ENCODE measurements around the gene IBSP. TPM values are rescaled to one million over a fixed set of nuclear protein-coding genes. Genes with fewer than 3 reads are reported as not detected.

Gene IBSP
- total RNA-seq, 1 donor, result not detected

DNA sequence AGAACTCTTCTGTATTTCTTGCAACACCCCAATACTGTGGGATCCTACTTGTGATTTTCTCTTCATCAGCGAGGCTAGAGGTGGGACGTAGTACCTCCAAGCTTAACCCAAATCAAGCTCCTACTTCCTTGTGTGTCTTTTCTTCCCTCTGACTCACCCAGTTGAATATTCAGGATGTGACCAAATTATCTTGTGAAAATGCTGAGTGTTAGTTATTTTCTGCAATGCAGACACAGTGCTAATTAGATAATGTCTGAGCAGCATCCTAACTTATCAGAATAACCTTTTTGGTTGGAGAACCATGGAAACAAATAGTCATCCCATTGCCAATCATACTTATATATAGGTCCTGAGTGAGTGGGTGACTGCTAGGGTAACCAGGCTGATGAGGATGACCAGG is 35.8 kb downstream of the IBSP start:
- H3K4me3 ChIP-seq (ENCODE audit: low read depth, low read length), result no peak overlapping the region
- TF ChIP-seq, protein P1, sequence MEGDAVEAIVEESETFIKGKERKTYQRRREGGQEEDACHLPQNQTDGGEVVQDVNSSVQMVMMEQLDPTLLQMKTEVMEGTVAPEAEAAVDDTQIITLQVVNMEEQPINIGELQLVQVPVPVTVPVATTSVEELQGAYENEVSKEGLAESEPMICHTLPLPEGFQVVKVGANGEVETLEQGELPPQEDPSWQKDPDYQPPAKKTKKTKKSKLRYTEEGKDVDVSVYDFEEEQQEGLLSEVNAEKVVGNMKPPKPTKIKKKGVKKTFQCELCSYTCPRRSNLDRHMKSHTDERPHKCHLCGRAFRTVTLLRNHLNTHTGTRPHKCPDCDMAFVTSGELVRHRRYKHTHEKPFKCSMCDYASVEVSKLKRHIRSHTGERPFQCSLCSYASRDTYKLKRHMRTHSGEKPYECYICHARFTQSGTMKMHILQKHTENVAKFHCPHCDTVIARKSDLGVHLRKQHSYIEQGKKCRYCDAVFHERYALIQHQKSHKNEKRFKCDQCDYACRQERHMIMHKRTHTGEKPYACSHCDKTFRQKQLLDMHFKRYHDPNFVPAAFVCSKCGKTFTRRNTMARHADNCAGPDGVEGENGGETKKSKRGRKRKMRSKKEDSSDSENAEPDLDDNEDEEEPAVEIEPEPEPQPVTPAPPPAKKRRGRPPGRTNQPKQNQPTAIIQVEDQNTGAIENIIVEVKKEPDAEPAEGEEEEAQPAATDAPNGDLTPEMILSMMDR (IDR thresholded peaks at IDR 0.05; ENCODE audit: insufficient read depth, low read length), result no peak
- no peak for DNase-seq (ENCODE audit: low read depth)

DNA sequence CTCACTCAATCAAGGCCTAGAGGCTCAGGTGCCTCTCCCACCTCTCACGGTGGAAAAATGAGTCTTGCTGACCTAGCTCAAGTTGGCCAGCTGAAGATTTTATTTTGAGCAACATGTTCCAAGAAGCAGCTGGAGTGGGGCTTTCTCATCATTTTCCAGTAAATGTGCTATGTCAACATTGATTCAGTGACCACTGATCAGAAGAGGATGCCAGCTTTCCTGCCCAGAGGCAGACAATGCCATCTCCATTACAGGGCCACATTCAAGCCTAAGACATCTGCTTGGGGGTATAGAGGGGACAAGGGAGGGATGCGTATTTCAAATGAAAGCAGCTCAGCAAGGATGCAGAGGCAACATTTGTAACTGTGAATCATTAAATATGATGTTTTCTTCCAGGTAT is 36.4 kb downstream of the IBSP start:
- H3K4me3 ChIP-seq (ENCODE audit: low read depth, low read length), result no peak overlapping the region
- TF ChIP-seq, protein P1 (IDR thresholded peaks at IDR 0.05; ENCODE audit: insufficient read depth, low read length), result no peak
- no peak for DNase-seq (ENCODE audit: low read depth)

DNA sequence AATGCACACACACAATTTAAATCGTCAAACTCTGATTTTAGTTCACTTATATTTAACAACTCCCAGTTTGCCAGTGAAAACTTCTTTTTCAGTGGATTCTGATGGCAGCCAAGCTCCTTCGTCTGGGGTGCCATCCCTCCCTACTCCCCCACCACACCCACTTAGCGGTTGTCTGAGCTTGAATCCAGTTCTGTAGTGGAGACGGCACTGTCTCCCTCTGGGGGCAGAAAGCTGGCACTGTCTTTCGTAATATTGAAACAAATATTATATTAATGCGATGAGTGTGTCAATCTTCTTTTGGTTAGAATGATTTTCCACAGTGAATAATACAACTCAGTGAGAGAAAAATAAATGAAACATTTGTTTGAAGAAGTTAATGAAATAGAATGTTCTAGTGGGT is 38.9 kb downstream of the IBSP start:
- H3K4me3 ChIP-seq (ENCODE audit: low read depth, low read length), result no peak overlapping the region
- TF ChIP-seq, protein P1 (IDR thresholded peaks at IDR 0.05; ENCODE audit: insufficient read depth, low read length), result peak; percentile 36
- no peak for DNase-seq (ENCODE audit: low read depth)

DNA sequence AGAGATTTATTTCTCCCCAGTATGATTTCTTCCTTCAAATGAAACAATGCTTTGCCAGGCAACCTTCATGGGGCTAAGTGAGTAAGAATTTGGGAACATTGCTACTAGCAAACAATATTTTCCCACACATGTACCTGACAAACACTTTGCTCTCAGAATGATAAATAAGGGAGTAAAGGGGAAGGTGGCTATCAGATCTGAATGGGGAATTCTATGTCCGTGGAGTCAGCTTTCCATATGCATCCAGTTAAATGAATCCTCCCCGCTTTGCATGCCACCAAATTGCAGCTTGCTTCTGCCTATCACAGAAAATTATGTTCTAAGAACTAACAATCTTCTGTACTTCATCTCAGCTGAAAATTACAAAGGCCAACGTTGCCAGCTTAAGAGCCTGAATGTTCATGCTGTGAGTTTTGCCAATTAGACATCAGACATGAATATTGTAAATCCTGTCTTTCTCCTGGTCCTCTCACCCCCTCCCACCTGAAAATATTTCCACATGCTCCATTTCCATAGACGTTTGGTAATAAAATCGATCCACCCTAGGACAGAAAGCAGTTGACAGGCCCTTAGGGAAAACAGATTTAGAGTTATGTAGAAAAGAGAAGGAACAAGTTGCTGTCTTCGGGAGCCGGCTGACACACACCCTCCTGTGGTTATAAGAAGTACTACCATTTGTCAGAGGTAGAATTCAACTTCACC is 39.7 kb downstream of the IBSP start:
- peak; percentile 61 for DNase-seq (ENCODE audit: low read depth)
- TF ChIP-seq, protein P1 (IDR thresholded peaks at IDR 0.05; ENCODE audit: insufficient read depth, low read length), result peak; percentile 82
- H3K4me3 ChIP-seq (ENCODE audit: low read depth, low read length), result no peak overlapping the region

DNA sequence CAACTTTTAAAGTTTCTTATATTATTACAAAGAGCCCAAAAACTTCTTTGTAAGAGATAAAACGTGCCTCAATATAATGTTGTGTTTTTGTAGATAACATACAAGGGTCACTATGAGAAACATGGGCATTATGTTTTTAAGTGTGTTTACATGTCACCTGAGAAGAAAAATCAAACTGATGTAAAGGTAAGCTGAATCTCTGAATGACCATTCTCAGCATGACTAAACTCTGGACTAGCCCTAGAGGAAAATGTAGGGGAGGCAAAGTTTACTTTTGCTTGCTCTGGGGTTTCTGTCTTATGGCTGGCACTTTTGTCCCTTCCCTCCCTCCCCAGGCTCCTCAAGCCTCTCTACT is 40.2 kb downstream of the IBSP start:
- TF ChIP-seq, protein P1 (IDR thresholded peaks at IDR 0.05; ENCODE audit: insufficient read depth, low read length), result no peak
- no peak for DNase-seq (ENCODE audit: low read depth)

DNA sequence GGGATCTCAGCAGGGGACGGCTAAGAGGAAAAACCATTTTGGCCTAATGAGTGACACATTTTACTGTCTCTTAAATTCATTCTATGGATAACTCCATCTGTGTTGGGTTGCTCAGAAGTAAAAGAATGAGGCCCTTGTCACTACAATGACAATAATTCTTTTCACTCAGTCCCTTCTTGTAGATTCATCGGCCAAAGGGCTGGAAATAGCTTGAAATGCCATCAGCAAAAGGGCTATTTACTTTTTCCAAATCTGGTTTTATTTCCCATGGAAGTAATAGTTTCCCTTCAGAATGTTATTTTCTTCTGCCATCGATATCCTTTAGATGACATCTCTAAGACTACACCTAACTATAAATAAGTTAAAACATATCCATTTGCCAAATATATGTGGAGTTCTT is 40.8 kb downstream of the IBSP start:
- no peak for DNase-seq (ENCODE audit: low read depth)
- TF ChIP-seq, protein P1 (IDR thresholded peaks at IDR 0.05; ENCODE audit: insufficient read depth, low read length), result no peak
- H3K4me3 ChIP-seq (ENCODE audit: low read depth, low read length), result no peak overlapping the region

More for the DNA sequence above, 40.2 kb downstream of the IBSP start:
- H3K4me3 ChIP-seq (ENCODE audit: low read depth, low read length), result no peak overlapping the region

DNA sequence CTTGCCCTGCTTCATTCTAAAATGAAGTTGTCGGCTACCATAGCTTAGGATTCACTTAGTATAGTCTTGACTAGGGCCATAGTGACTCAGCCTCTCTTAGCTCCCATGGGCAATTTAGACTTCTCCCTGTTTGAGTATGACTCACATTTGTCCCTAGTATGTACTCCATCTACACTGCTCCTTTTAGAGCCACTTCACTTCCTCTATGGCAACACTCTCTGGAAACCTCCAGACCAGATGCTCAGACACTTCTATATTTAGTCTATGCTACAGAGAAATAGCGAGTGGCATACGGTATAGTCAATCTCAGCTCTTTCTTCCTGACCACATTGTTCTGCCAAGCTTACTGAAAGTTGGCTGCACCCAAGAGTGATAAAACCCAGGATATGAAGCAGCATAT is 44.6 kb downstream of the IBSP start:
- TF ChIP-seq, protein P1 (IDR thresholded peaks at IDR 0.05; ENCODE audit: insufficient read depth, low read length), result no peak
- peak overlapping the region; percentile 7 for H3K4me3 ChIP-seq (ENCODE audit: low read depth, low read length)
- DNase-seq (ENCODE audit: low read depth), result peak; percentile 83
